HG03108 (cell line): ENCODE results near the gene ATP1A3.
A peak's percentile ranks its signal among the peaks of the same experiment; 100 is the strongest.

Experiments used
- ATAC-seq: cut with Tn5 transposase; IDR thresholded peaks from one replicate; pipeline ENCODE4 v1.9.1; 2021; ENCODE audit warnings: moderate library complexity; ENCODE audit not compliant: unreplicated experiment

The ATP1A3 gene

GRCh38 chr19:41988947-41989346 is 5.1 kb downstream of the ATP1A3 start:
- ATAC-seq: no peak

- no peak for ATAC-seq
Measured at GRCh38 chr19:41987141-41987860, 6.7 kb downstream of the ATP1A3 start.

GRCh38 chr19:41984961-41985360 is 9.1 kb downstream of the ATP1A3 start:
- no peak for ATAC-seq

- no peak for ATAC-seq
Measured at GRCh38 chr19:41981724-41982123, 12.3 kb downstream of the ATP1A3 start.

- ATAC-seq: no peak
Measured at GRCh38 chr19:41978470-41978869, 15.6 kb downstream of the ATP1A3 start.

GRCh38 chr19:41977916-41978315 is 16.1 kb downstream of the ATP1A3 start:
- ATAC-seq: no peak

GRCh38 chr19:41974652-41975051 is 19.4 kb downstream of the ATP1A3 start:
- ATAC-seq: no peak

- ATAC-seq: no peak
Measured at GRCh38 chr19:41971363-41971762, 22.7 kb downstream of the ATP1A3 start.

- no peak for ATAC-seq
Measured at GRCh38 chr19:41969772-41970458, 24.1 kb downstream of the ATP1A3 start.

GRCh38 chr19:41968751-41969595 is 25.1 kb downstream of the ATP1A3 start:
- no peak for ATAC-seq

GRCh38 chr19:41967054-41967783 is 26.8 kb downstream of the ATP1A3 start:
- no peak for ATAC-seq

- ATAC-seq: no peak
Measured at GRCh38 chr19:41965106-41965505, 28.9 kb downstream of the ATP1A3 start.

- ATAC-seq: no peak
Measured at GRCh38 chr19:41960973-41961372, 33.1 kb downstream of the ATP1A3 start.

GRCh38 chr19:41959056-41960053 is 34.7 kb downstream of the ATP1A3 start, which contains the start of gene RABAC1:
Gene RABAC1, minus strand, starts transcription at chr19:41959321. Its CDS starts 29 bp downstream, at chr19:41959292.
- ATAC-seq: peak; percentile 81

GRCh38 chr19:41958367-41959055 is 35.5 kb downstream of the ATP1A3 start:
- peak; percentile 58 for ATAC-seq

- no peak for ATAC-seq
Measured at GRCh38 chr19:41957838-41958366, 36.1 kb downstream of the ATP1A3 start.

- no peak for ATAC-seq
Measured at GRCh38 chr19:41957161-41957837, 36.7 kb downstream of the ATP1A3 start.

GRCh38 chr19:41956621-41957020 is 37.4 kb downstream of the ATP1A3 start:
- ATAC-seq: no peak
